Fibroblast of gingiva (primary cell): ENCODE results near the gene GABBR2.

Experiments
- DNase-seq: peaks from one replicate; pipeline ENCODE4 v3.0.0-alpha.2; 2011; ENCODE audit warnings: low read depth

GABBR2 gene

GRCh38 chr9:98256756-98257155 is 452.0 kb downstream of the GABBR2 start:
- no peak for DNase-seq

DNA sequence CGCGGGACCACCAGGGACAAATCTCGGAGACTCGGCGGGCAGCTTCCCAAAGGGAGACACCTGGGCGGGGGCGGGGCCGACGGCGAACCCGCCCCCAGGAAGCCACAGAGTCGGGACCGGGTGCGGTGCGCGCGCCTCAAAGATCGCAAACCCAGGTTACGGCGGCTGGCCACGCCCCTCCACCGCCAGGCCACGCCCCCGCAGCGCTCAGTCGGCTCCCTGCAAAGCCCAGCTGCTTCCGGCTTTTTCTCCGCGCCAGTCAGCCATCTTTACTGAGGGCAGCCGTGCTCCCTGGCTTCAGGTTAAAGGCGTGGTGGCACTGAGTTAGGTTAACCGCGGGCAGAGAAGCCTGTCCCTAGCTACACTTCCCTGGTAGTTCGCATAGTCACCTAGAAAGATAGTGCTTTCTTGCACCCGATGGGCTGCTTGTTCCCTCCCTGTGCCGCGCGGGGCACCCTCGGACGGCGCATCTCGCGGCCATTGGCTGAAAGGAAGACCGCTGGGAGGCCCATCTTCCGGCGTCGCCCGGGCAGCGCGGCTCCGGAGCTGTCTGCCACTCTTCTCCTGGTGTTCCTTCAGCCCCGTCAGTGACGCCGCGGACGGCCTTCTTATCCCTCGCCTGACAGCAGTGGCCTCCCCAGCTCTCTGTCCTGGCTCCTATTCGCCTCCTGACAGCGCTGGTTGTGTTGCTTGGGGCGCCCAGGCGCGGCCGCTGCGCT is 453.0 kb downstream of the GABBR2 start, which contains the start of gene TBC1D2:
TSS of gene TBC1D2 (minus strand) at position 72 of the 719 bp plus-strand sequence. CDS start 108 bp downstream, outside the sequence.
- DNase-seq, result peak; percentile 90

- DNase-seq, result peak; percentile 27
Observed at GRCh38 chr9:98255061-98255577, 453.6 kb downstream of the GABBR2 start.

- no peak for DNase-seq
Observed at GRCh38 chr9:98254228-98255060, 454.3 kb downstream of the GABBR2 start.

DNA sequence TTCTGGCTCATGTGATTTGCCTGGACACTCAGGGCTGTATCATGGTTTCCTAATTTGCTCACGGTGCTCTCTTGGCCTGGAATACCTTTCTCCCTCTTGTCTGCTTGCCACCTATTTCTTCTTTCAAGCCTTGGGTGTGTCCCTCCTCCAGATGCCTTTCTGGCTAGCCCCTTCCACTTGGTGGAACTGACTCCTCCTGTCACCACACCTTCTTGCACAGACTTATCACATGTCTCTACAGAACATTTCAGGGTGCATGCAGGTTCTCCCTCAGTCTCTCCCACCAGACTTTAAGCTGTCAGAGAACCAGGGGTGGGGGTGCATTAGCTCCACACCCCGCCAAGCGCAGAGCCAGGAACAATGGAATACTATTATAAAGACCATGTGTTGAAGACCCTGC is 455.2 kb downstream of the GABBR2 start:
- DNase-seq, result no peak

DNA sequence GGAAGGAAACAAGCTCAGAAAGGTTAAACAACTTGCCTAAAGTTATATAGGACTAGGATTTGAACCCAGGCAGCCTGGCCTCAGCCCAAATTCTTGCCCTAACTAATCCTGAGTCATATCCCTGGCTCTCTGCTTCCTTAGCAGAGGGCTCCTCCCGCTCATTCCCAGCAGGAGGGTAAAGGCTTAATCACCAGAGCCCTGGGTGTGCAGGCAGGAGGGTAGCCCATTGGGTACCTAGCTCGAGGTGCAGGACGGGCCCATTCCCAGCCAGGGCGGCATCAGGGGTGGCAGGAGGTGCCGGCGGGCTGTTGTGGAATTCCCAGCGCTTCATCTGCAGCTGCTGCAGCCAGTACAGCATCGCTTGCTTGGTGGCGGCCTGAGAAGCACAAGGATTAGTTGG is 457.2 kb downstream of the GABBR2 start:
- no peak for DNase-seq

DNA sequence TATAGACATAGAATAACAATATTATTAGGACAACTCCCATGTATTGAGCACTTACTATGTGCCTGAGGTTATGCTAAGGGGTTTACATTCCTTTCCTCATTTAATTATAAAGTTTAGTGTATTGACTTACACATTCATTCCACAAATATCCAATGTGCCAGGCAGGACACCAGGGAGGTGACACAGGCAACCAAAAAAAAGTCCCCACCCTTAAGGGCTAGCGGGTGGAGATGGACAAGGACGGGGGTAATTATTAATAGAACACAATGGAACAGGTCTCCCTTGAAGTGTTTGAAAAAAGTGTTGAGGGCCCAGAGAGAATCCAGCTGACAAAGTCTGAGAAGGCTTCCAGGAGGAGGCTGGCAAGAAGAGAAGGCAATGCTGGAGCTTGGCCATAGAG is 459.0 kb downstream of the GABBR2 start:
- DNase-seq, result no peak

GRCh38 chr9:98248737-98249474 is 459.8 kb downstream of the GABBR2 start:
- DNase-seq, result peak; percentile 85

DNA sequence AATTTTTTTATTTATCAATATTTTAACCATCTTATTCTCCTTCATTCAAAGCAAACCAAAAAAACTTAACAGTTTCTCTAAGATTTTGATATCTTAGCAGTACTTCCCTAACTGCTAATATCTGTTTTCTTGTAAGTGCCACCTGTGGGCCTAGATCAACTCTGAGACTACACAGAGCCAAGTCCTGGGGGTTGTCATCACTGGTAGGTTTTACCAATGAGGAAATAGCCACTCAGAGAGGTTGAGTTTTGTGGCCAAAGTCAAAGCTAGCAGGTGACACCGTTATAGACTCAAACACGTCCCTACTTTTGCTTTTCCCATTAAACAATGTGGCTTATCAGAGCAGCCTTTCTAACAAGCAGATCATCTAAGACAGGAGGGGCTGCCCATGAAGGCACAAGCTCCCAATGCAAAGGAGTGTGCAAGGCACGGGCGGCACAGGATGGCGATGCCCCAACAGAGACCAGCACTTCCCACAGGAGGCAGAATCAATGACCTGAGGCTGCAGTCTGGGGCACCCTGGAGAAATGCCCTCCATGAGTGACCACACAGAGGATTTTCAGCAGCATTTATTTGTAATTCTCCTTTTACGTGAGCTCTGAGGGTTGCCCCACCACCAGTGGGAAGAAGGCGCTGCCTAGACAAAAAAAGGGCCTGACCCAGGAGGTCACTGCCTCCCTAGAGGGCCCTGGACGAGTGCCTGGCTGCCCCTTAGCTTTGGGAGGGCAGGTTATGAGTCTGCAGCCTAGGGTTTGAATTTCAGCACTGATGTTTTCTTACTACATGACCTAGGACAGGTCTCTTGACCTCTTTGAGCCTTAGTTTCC is 460.7 kb downstream of the GABBR2 start:
- no peak for DNase-seq

DNA sequence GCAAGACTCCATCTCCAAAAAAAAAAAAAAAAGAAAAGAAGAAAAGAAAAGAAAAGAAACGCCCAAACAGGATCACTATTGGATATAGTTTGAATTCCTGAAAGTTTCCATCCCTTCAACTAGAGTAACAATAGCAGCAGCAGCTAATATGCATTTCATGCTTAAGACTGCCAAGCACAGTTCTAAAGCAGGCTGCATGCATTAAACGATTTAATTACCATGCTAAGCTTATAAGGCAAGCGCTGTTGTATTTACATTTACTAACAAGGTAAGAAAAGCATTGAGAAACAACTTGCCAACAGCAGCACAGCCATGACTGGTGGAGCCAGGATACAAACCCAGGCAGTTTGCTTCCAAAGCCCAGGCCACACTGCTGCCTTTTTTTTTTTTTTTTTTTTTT is 466.3 kb downstream of the GABBR2 start:
- no peak for DNase-seq

DNA sequence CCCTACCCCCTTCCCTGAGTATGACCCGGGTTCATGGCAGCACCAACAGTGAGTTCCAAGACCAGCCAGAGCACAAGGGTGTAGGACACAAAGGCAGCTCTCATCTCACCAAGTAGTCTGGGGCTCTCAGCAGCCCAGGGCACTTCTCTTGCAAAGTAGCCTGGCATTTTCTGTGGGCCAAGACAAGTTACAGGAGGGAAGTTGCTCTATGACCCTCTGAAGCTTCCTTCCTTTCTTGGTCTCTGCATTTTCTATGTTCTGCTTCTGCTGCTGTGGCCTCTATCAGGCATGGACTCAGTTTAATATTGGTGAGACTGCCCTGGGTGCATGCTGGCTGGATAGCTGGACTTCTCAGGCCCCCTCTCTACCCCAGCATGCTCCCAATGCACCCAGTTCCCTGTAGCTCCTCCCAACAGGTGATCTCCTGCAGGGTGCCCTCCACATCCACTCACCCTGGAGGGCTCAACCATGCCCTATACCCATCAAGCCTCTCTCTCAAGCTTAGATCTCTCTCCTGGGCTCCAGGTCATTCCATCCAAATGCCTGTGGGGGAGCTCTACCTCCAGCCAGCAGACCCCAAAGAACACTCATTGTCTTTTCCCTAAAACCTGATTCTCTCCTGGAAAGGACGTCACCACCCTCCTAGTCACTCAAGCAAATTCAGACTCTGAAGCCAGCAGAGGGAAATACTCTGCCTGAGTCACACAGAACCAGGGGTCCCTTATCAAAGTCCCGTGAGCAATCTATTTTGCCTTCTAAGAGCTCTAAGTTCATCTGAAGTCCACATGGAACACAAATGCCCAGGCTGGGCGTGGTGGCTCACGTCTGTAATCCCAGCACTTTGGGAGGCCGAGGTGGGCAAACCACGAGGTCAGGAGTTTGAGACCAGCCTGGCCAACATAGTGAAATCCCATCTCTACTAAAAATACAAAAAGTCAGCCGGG is 467.1 kb downstream of the GABBR2 start:
- DNase-seq, result no peak

DNA sequence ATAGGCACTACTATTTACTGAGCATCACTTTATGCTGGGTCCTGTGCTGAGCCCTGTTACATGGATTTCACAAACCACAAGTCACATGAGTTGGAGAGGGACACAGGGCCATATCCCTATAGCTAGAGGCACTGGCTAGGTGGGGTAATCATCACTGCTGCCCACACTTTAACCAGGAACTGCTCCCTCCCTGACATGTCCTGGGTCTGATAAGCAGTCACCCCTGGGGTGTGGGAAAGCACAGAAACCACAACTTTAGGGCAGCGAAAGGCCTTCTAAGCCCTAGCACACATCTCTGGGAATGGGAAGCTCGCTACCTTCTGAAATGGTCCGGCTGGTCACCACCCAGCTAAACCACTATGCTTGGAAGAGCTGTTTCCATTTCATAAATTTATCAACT is 468.3 kb downstream of the GABBR2 start:
- DNase-seq, result no peak
